Measurements from ENCODE around the gene TMEM41B. TPM values are rescaled to one million over a fixed set of nuclear protein-coding genes. Genes with fewer than 3 reads are reported as not detected.

The TMEM41B gene
- total and polyA plus RNA-seq, 2 of the 8 experiments (the other 6 are each of a cell fraction or from before 2014, with no cell fraction given), result 24.3 to 50.1 TPM

DNA sequence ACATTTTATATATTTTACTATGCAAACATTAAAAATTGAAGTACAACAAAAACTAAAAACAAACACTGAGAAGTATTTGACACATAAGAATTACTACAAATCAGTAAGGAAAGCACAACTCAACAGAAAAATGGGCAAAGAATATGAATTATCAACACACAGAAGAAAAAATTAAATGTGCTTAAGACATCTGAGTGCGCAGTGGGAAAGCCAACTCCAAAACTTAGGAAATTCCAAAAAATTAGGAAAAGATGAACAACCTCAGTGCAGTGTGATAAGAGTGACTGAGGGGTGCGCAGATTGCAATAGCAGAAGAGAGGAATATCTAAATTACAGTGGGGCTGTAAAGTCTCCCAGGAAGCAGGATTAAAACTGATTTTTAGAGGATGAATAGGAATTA is 1.9 kb upstream of the TMEM41B start:
- H3K4me2 ChIP-seq (ENCODE audit: insufficient read depth in 1 of 2, low read depth in 2 of 2, low read length in 2 of 2), result no peak overlapping the region
- no peak overlapping the region for H2AFZ ChIP-seq (ENCODE audit: low read length)

More for the DNA sequence above, 1.9 kb upstream of the TMEM41B start:
- FAIRE-seq (no peak), DNase-seq (ENCODE audit: low read depth in 1 of 2, low spot score in 2 of 2) (no peak)
- Histone ChIP-seq H3K36me3 (ENCODE audit: control insufficient read depth in 2 of 4, insufficient read depth in 4 of 4, low read length in 3 of 4) (no peaks in the 10 kb centered on the region), H3K56ac (replicated peaks; ENCODE audit: insufficient read length, low read depth, low read length) (no peak overlapping the region), H3K23ac (ENCODE audit: insufficient read length) (no peak overlapping the region), H3K27ac (ENCODE audit: low read depth, low read length) (no peak overlapping the region), H2BK20ac (ENCODE audit: low read length) (no peak overlapping the region), H3K4me3 (ENCODE audit: extremely low read depth in 1 of 4, insufficient read depth in 2 of 4, low read depth in 3 of 4, low read length in 4 of 4) (no peak overlapping the region), H3K9me3 (ENCODE audit: insufficient read depth in 2 of 2, low read depth in 1 of 2, low read length in 1 of 2) (no peaks in the 10 kb centered on the region), H2BK12ac (ENCODE audit: low read depth, low read length) (no peak overlapping the region), H4K8ac (ENCODE audit: extremely low read depth, insufficient read depth, low read length) (no peak overlapping the region), H3K27me3 (replicated peaks in 1 of 4; ENCODE audit: control insufficient read depth in 3 of 4, extremely low read depth in 1 of 4, insufficient read depth in 3 of 4, low read length in 3 of 4) (no peaks in the 10 kb centered on the region), H3K9ac (replicated peaks in 1 of 4; ENCODE audit: extremely low read depth in 1 of 4, low read depth in 3 of 4, low read length in 3 of 4) (no peak overlapping the region), H2AK5ac (ENCODE audit: low read depth, low read length) (no peak overlapping the region), H3K23me2 (ENCODE audit: low read depth, low read length) (peaks cover 9% of the 10 kb centered on the region), H4K91ac (replicated peaks; ENCODE audit: insufficient read length, low read length) (no peak overlapping the region), H4K5ac (ENCODE audit: insufficient read length, low read depth, low read length) (no peak overlapping the region), H3K4ac (replicated peaks; ENCODE audit: insufficient read length, low read depth, low read length) (no peak overlapping the region), H3K4me1 (replicated peaks in 1 of 4; ENCODE audit: control insufficient read depth in 3 of 4, insufficient read depth in 4 of 4, low read length in 3 of 4) (peaks cover 0 to 11% (median 5%) of the 10 kb centered on the region in 4 experiments; a peak in 5 of 7 replicates), H2BK5ac (ENCODE audit: low read depth, low read length) (no peak overlapping the region), H2BK15ac (ENCODE audit: low read length) (no peak overlapping the region), H3K14ac (ENCODE audit: insufficient read length) (no peak overlapping the region), H3K79me2 (ENCODE audit: control insufficient read depth in 1 of 2, insufficient read depth in 2 of 2, low read length in 2 of 2) (peaks cover 20 to 28% of the 10 kb centered on the region in 2 experiments), H3K79me1 (ENCODE audit: low read depth, low read length) (peaks cover 9% of the 10 kb centered on the region), H2BK120ac (replicated peaks; ENCODE audit: low read depth, low read length) (no peak overlapping the region), H3K18ac (ENCODE audit: extremely low read depth, low read length) (no peak overlapping the region), H4K20me1 (replicated peaks in 1 of 2; ENCODE audit: control insufficient read depth in 1 of 2, insufficient read depth in 2 of 2, low read length in 2 of 2) (peaks cover 0 to 7% of the 10 kb centered on the region in 2 experiments)
- ChIA-PET POLR2A (ENCODE audit: partially characterized antibody) (interaction anchor here (0.6 to 2.6 kb wide), 4 partner anchors 13 to 76 kb away, joined by 3 to 12 read pairs (median 3); no protein-coding TSS in a partner anchor), CTCF (ENCODE audit: partially characterized antibody) (interaction anchor here (0.7 to 1.1 kb wide), 3 partner anchors 51 to 190 kb away, joined by 3 read pairs; partner anchors contain the start of gene DENND5A)
- no peak for TF ChIP-seq RFX5 (IDR thresholded peaks at IDR 0.05; ENCODE audit: borderline replicate concordance, low read depth, low read length)
- no peak for TF ChIP-seq E2F6 (IDR thresholded peaks at IDR 0.05)
- no peak for TF ChIP-seq JUND (IDR thresholded peaks at IDR 0.05; ENCODE audit: low read length)
- no peak for TF ChIP-seq SIX5 (IDR thresholded peaks at IDR 0.05; ENCODE audit: low read depth, low read length)
- no peak for TF ChIP-seq POLR2A (IDR thresholded peaks at IDR 0.05; ENCODE audit: control extremely low read depth in 1 of 2, low read depth in 2 of 2, low read length in 2 of 2)
- TF ChIP-seq EP300 (IDR thresholded peaks at IDR 0.05; ENCODE audit: borderline replicate concordance in 1 of 2, low read depth in 2 of 2, low read length in 2 of 2), result no peak
- TF ChIP-seq YY1 (IDR thresholded peaks at IDR 0.05; ENCODE audit: low read depth, low read length), result no peak
- no peak for TF ChIP-seq RBBP5 (IDR thresholded peaks at IDR 0.05; ENCODE audit: borderline replicate concordance, low read depth, low read length)
- WGBS, 2 experiments (ENCODE audit: extremely low coverage in 1 of 2, insufficient coverage in 1 of 2, insufficient read length in 1 of 2, insufficient replicate concordance in 2 of 2, low coverage in 1 of 2, low lambda C conversion rate in 2 of 2, missing lambda C conversion rate in 1 of 2), result 96% methylated on average over 2 of the region's 2 CpGs; no CpG with 5 or more reads in 1 of the 2 experiments

All from H1 (cell line).